VCaP (cell line): ENCODE results near the gene CAPN7.

Source experiments
- H3K27ac ChIP-seq: fragments of 450-650 bp; 2 replicates; pipeline ENCODE4 v1.5.1; 2017
- TF ChIP-seq, protein P1 (sequence below): fragments of 450-650 bp; conservative IDR thresholded peaks from 2 replicates; pipeline ENCODE4 v1.5.1; 2017; ENCODE audit warnings: mild to moderate bottlenecking, moderate library complexity

The CAPN7 gene

DNA sequence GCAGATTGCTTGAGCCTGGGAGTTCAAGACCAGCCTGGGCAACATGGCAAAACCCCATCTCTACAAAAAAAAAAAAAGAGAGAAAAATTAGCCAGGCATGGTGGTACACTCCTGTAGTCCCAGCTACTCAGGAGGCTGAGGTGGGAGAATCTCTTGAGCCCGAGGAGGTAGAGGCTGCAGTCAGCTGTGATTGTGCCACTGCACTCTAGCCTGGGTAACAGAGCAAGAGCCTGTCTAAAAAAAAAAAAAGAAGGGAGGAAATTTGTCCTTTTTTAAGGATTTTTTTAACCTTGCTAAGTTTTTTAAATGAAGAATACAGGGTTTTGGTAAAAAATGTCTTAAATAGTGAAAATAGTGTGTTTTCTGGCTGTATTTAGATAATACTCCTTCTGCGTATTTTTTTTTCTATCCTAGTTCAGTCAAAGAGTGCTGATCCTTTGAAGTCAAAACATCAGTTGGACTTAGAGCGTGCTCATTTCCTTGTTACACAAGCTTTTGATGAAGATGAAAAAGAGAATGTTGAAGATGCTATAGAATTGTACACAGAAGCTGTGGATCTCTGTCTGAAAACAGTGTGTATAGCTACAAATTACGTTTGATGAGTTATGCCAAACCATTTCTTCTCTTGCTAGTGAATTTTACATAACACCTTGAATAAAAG is 11.1 kb downstream of the CAPN7 start:
- TF ChIP-seq, protein P1, sequence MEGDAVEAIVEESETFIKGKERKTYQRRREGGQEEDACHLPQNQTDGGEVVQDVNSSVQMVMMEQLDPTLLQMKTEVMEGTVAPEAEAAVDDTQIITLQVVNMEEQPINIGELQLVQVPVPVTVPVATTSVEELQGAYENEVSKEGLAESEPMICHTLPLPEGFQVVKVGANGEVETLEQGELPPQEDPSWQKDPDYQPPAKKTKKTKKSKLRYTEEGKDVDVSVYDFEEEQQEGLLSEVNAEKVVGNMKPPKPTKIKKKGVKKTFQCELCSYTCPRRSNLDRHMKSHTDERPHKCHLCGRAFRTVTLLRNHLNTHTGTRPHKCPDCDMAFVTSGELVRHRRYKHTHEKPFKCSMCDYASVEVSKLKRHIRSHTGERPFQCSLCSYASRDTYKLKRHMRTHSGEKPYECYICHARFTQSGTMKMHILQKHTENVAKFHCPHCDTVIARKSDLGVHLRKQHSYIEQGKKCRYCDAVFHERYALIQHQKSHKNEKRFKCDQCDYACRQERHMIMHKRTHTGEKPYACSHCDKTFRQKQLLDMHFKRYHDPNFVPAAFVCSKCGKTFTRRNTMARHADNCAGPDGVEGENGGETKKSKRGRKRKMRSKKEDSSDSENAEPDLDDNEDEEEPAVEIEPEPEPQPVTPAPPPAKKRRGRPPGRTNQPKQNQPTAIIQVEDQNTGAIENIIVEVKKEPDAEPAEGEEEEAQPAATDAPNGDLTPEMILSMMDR = no peak
- H3K27ac ChIP-seq = no peak overlapping the region

DNA sequence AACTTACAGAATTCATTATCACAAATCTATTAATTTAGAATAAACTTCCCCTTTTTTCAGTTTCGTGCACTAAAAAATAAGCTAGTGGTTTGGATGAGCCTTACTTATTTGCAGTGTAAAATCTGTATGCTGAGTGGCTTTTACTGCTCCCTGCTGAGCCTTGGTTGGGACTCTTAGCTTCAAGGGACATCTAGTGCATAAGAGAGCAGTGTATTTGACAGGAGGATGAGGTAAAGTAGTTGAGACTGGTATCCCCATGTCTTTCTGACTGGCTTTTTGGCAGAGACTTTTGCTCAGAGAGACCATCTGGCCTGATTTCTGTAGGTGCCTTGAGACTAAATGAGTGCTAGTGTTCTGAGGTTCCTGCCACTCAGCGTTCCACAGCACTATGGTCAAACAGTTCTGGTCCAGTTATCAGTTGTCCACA is 11.8 kb downstream of the CAPN7 start:
- TF ChIP-seq, protein P1 = no peak
- H3K27ac ChIP-seq = no peak overlapping the region

DNA sequence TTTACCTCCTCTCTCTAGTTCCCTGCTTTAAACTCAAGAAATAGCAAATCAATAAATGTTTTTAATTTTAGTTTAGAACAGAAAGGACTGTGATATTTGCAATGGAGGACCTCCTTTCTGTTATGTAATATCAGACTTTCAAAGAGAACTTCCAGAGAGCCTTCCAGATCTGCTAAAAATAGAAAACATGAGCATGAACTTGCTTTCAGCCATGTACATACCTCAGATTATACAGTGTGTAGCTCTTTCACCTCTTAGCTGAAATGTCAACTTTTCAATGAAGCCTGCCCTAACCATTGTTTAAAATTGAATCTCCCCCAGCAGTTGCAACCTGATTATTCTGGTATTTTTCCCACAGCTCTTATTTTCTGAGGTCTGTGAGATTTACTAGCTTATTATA is 12.6 kb downstream of the CAPN7 start:
- H3K27ac ChIP-seq = no peak overlapping the region
- TF ChIP-seq, protein P1 = no peak

DNA sequence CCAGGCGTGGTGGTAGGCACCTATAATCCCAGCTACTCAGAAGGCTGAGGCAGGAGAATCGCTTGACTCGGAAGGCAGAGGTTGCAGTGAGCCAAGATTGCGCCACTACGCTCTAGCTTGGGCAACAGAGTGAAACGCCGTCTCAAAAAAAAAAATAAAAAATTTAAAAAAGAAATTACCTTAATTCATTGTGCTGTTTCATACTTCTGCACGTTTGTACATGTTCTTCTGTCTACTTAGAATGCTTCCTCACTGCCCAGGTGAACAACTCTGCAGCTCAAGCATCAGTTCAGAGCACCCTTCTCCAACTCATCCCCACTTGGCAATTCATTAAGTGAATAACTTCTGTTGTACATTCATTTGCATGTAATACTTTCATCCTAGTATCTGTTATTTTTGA is 14.0 kb downstream of the CAPN7 start:
- TF ChIP-seq, protein P1 = no peak
- H3K27ac ChIP-seq = no peak overlapping the region

DNA sequence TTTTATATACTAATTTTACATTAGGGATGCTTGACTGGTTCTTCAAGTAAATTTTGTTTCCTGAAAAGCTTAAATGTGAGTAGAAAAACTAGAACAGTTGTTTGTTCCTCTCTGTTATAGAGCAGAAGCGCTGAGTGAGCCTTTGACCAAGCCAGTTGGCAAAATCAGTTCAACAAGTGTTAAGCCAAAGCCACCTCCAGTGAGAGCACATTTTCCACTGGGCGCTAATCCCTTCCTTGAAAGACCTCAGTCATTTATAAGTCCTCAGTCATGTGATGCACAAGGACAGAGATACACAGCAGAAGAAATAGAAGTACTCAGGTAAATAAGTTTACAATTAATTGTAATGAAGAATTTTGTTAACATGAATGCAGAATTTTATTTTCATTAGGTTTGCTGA is 14.6 kb downstream of the CAPN7 start:
- no peak overlapping the region for H3K27ac ChIP-seq
- TF ChIP-seq, protein P1 = no peak

DNA sequence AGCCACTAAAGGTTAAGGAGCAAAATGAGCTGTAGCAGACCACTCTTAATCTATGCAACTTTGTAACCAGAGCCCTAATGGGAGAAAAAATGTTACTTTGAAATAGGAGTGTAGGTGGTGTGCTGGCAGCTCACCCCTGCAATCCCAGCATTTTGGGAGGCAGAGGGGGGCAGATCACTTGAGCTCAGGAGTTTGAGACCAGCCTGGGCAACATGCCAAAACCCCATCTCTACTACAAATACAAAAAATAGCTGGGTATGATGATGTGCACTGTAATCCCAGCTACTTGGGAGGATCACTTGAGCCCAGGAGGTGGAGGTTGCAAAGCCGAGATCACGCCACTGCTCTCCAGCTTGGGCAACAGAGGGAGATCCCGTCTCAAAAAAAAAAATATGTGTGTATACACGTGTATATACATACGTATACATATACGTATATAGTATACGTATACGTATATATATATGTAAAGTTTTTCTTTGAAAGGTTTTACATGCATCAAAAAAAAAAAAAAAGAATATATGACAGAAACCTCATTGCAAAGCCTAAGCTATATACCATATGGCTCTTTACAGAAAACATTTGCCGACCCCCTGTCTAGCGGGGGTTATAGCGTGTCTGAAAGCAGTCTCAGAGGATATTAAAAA is 15.7 kb downstream of the CAPN7 start:
- no peak overlapping the region for H3K27ac ChIP-seq
- TF ChIP-seq, protein P1 = no peak

DNA sequence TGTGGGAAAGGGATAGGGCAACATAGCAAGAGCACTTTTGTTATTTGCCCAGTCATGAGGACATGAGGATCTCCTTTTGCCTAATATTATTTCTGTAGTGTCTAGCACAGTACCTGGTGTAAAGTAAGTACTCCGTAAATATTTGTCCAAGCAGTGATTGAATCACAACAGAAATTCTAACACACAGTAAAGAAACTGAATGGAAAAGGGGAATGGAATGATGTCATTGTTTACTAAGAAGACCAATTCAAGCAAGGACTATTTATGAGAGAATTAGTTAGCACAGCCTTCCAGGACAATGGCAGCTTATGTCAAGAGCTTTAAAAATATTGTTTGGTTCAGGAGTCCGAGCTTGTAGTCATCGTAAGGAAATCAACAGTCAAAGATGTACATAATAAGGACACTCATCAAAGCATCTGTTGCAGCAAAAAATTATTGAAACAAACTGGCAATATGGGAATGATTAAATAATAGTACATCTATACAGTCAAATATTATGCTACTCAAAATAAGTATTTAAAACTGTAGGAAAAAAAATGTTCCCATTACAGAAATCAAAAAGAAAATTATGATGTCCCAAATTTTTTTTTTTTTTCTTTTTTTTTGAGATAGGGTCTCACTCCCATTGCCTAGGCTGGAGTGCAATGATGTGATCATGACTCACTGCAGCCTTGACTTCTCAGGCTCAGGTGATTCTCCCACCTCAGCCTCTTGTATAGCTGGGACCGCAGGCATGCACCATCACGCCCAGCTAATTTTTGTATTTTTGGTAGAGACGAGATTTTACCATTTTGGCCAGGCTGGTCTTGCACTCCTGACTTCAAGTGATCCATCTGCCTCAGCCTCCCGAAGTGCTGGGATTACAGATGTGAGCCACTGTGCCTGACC is 17.9 kb downstream of the CAPN7 start:
- TF ChIP-seq, protein P1 = no peak
- H3K27ac ChIP-seq = no peak overlapping the region
